ENCODE results near the gene FHL3.

DNA sequence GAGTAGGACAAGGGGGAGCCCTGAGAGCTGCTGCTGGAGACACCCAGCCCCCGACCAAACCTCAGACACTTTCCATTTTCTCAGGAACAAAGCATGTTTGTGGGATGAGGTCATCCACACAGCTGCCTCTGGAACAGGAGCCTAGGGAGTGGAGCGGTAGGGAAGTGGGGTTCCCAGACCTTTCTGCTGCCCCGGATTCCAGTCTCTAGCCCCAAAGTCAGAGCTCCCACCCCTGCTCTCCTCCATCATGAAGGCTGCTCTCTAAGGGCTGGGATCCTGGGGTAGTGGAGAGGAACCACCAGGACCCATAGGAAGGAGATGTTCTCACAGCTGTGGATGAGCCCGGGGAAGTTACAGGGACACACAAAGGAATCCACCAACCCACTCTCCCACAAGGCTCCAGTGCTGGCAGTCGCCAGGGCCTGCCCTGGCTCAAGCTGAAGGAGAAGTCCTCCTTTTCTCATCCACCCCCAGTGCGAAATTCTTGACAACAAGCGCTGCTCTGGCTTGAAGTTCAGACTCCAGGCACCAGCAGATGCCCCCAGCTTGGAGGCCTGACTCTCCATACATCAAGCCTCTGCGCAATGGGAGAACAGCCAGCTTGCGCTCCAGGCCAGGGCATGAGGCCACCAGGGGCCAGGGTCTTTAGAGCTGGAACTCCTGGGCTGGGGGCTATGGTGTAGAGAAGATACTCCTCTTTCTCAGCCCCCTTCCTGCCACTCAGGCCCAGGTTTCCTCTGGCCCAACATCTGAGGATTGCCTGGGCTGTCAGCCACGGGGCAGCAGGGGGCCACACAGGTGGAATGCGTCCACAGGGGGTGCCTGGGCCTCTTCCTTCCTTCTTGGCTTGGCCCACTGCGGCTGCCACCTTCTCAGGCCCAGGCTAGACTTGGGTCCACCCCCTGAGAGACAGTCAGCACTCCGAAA lies 4.5 kb downstream of the FHL3 start:
- TF ChIP-seq, protein P1, sequence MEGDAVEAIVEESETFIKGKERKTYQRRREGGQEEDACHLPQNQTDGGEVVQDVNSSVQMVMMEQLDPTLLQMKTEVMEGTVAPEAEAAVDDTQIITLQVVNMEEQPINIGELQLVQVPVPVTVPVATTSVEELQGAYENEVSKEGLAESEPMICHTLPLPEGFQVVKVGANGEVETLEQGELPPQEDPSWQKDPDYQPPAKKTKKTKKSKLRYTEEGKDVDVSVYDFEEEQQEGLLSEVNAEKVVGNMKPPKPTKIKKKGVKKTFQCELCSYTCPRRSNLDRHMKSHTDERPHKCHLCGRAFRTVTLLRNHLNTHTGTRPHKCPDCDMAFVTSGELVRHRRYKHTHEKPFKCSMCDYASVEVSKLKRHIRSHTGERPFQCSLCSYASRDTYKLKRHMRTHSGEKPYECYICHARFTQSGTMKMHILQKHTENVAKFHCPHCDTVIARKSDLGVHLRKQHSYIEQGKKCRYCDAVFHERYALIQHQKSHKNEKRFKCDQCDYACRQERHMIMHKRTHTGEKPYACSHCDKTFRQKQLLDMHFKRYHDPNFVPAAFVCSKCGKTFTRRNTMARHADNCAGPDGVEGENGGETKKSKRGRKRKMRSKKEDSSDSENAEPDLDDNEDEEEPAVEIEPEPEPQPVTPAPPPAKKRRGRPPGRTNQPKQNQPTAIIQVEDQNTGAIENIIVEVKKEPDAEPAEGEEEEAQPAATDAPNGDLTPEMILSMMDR (IDR thresholded peaks at IDR 0.05), result no peak
- TF ChIP-seq POLR2A (IDR thresholded peaks at IDR 0.05) (no peak), POLR2AphosphoS5 (IDR thresholded peaks at IDR 0.05) (no peak), EP300 (IDR thresholded peaks at IDR 0.05) (no peak)

All from stomach (tissue), 4 donors.